NAMALWA (cell line): ENCODE results near the gene NEDD4.
"Not testable (repeated sequence)": the region's sequence is repeated elsewhere in the genome, so short reads cannot be mapped to it uniquely, and the experiment has no call there.

ENCODE experiments used
- DNase-seq: peaks from one replicate; pipeline ENCODE4 v3.0.0-alpha.2; 2015; ENCODE audit warnings: low spot score

The NEDD4 gene

DNA sequence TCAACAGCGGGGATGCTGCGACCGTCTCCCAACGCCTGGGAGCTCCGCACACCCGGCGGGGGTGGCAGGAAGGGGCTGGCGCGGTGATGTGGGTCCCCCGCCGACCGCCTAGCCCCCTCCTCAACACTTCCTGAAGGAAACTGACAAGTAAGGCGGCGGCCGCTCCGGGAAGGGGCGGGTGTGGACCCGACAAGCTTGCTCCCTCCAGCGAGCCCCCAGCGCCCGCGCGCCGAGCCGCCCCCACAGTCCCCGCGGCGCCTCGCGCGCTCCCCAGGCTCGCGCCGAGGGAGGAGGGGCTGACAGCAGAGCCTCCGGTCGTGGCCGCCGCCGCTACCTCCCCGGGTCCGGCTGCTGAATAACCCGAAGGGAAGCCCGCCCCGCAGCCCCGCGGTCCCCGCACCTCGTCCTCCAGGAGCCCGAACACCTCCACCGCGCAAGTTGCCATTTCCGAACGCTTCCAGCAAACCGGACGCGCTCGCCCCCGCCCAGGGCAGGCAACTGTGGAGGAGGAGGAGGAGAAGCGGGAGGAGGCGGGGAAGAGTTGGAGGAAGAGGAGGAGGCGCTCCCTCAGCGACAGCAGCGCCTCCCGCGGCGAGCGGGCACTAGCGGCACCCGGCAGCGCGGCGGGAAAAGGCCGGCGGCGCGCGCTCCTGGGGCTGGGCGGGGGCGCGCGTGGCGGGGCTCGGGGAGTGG lies at the start of gene NEDD4:
Gene NEDD4 (minus strand): TSS at position 502 of the 693 bp plus-strand sequence. CDS start 57 bp downstream, at position 445.
- peak; percentile 63 for DNase-seq

DNA sequence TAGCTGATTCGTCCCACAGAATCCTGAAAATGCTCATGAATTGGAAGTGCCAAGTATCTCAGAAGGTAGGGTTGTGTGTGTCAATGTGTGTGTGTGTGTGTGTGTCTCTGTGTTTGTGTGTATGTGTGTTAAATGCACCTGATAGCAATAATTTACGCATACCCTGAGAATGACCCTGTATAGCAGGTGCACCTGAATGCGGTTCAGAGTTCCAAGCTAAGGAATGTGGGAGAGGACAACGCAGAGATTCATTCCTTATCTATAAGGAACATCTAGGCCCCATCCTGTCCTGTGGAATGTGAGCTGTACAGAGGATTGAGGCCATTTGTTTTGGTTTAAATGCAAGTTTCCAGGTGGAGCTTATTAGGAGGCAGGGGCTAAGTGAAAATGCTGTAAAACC lies 49.1 kb upstream of the NEDD4 start:
- no peak for DNase-seq

DNA sequence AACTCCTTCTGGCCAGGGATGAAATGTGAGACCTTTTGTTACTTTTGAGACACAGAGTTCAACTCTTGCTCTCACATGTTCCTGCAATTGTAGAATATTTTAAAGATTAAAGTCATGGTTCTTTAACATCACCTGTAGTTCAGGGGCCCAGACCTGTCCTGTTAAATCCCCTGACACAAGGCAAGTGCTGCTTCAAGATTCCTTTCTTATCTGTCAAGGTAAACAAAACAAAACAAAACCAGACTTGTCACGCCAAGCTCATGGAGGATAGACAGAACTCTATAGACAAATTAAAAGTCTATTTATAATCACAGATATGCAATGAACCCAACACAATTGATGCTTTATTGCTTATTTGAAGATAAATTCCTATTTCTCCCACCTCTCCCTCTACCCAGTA lies 48.6 kb upstream of the NEDD4 start:
- DNase-seq: no peak

DNA sequence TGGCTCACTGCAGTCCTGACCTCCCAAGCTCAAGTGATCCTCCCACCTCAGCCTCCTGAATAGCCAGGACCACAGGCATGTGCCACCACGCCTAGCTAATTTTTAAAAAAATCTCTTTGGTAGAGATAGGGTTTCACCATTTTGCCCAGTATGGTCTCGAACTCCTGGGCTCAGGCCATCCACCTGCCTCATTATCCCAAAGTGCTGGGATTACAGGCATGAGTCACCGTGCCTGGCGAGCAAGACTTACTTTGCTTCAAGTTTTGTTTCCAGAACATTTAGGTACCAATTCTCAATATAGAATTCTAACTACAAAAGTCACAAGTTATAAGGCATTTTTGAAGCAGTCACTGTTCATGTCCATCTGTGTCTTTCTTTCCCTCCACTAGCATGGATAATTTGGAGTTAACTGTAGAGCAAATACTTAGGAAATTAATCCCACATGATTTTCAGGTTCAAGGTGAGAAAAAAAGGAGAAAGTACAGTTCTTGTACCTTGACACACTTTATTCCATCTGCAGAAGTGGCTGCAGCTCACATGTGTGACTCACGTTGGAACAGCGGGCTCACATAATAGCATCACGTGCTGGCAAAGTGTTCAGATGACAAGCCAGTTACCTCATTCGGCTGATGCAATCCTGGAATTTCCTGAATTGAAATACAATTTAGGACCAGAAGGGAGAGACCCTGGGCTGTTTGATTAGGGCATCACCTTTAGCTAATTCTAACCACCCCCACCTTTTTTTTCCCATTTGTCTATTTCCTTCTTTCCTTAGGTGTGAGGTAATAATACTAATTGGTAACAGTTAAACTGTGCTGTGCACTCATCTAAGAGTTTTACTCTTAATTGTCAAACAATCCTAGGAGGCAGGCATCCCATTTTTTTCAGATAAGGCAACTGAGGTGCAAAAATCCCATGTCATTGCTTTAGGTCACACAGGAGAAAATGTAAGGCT lies 46.9 kb upstream of the NEDD4 start:
- DNase-seq: no peak

DNA sequence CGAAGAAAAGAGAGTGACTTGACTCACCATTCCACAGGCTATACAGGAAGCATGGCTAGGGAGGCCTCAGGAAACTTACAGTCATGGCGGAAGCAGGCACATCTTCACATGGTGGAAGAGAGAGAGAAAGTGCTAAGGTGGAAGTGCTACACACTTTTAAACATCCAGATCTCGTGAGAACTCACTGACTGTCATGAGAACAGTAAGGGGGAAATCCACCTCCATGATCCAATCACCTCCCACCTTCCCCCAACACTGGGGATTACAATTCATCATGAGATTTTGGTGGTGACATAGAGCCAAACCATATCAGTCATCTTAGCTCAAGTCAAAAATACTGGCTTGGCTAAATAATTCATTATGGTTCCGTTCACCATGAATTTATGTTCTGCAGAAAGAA lies 45.3 kb upstream of the NEDD4 start:
- no peak for DNase-seq

DNA sequence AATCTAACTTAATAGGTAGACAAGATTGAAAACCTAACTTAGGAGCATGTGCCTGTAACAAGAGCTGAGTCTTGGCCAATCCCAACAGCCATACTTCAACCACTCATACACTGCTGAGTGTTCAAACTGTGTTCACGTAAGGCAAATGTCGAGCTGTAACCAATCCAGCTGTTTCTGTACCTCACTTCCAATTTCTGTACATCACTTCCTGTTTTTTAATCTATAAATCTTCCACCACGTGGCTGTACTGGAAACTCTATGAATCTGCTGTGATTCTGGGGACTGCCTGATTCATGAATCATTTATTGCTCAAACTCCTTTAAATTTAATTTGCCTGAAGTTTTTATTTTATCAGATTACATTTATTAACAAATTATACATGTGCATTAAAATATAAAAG lies 44.6 kb upstream of the NEDD4 start:
- DNase-seq: peak; percentile 10

DNA sequence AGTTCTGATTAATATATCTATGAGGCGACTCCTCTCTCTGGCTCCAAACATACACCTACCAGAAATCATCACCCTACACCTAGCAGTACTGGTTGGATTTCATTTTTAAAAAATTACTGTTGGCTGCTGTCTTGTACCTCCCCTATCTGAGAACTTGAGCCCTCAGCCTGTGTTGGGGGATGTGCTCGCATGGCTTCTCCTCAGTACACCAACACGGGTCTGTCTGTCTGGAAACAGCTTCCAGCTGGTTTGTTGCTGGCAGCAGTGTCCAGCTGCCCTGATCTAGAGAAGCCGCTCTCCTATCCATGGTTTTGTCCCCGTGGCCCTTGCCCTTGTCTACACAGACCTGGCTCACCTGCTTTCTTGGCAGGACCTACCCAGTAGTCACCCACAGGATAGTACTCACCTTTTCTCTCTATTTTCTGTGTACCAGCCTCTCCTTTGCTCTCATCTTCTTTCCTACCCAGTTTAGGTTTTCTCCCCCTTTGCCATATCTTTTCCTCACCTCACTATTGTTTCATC lies 43.2 kb upstream of the NEDD4 start:
- no peak for DNase-seq

DNA sequence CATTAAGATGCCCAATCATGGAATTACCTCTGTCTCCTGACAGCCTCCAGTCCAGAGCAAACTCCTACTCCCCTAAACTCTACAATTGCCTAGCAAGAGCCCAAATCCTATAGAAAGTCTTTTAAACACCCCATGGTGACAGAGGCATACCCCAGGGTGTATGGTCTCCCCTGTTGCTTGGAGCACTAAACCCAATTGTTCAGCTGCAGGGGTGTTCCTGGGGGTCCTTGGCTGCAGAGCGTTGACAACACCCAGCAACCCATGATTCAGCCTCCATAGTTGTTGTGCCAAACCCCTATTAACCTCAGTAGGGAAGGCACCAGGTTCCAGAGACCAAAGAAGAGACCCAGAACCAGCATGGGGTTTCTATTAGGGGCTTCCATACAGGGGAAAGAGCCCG lies 41.8 kb upstream of the NEDD4 start:
- no peak for DNase-seq

DNA sequence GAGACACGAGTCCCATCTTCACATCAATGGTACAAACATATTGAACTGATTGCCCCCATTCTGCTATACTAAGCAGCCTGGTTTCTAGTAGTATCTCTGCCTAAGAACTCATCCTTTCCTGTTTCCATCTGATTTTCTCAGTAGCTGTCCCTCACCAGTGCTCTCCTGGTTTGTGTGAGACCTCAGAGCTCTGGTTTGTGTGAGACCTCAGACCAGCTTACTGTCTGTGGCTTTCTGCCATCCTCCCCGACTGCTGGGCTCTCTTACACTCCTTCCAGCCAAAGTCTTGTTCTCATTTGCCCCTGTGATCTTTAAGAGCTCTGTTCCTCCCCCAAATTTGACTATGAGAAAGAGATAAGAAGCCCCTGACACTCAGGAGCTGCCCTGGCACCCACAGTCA lies 41.1 kb upstream of the NEDD4 start:
- no peak for DNase-seq

DNA sequence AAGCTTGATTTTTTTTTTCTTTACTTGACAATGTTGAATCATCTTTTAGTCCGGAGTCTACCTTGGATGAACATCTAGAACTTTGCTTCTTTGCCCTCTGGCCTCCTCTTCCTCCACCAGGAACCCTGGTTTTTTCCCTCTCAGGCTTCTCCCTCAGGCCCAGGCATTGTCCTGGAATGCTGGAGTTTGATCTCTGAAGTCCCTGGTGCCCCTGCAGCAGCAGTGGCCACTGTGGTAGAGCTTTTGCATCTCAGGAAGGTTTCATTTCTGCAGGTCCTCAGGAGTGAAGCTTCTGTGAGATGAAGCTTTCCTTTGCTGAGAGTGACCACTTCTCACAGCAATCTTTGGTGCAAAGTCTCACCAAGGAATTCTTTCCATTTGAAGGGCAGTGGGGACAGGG lies 39.0 kb upstream of the NEDD4 start:
- no peak for DNase-seq

DNA sequence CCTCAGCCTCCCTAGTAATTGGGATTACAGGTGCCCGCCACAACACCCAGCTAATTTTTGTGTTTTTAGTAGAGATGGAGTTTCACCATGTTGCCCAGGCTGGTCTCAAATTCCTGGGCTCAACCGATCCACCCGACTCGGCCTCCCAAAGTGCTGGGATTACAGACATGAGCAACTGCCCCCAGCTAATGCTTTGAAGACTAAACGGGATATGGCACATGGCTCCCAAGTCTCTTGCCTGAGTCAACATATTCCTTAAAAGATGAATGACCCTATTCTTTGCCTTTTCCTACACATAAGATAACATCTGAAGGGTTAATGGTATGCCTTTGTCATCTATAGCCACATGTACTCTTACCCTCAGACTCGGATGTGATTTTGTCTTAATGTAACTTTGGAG lies 38.4 kb upstream of the NEDD4 start:
- no peak for DNase-seq

DNA sequence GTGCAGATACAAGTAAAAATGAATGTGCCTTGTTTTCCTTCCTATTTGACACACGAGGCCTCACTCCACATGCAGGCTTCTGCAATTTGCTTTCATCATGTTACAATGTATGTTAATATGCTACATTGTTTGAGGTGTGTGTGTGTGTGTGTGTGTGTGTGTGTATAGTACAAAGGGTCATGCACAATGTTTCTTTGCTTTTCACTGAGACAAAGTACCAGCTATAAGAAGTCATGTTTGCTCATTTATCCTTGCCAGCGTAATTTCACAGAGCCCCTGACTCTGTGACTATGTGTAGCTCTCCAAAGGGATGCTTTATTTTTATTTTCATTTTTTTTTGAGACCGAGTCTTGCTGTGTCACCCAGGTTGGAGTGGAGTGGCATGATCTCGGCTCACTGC lies 38.0 kb upstream of the NEDD4 start:
- DNase-seq: no peak

DNA sequence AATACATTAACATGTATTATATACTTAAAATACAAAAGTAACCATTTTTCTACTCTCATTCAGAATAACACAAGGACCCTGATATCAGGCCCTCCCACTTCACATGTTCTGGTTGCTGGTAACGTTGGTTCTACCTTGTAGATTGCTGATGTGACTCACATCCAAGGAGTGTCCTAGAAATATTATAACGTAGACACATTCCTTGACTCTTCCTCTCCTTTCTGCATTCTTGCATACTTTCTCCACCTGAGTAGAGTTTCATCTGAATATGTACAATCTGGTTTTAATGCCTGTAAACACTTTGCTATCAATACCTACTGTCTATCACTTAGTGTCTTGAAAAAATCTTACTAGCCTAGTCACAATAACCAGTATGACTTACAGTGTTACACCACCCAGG lies 35.0 kb upstream of the NEDD4 start:
- no peak for DNase-seq

DNA sequence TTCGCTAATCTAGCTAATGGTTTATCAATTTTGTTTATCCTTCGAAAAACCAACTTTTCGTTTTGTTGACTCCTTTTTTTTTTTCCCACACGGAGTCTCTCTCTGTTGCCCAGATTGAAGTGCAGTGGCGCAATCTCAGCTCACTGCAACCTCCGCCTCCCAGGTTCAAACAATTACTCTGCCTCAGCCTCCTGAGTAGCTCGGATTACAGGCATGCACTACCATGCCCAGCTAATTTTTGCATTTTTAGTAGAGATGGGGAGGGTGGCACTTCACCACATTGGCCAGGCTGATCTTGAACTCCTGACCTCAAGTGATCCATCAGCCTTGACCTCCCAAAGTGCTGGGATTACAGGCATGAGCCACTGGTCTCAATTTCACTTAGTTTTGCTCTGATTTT lies 29.7 kb upstream of the NEDD4 start:
- not testable (repeated sequence) for DNase-seq

DNA sequence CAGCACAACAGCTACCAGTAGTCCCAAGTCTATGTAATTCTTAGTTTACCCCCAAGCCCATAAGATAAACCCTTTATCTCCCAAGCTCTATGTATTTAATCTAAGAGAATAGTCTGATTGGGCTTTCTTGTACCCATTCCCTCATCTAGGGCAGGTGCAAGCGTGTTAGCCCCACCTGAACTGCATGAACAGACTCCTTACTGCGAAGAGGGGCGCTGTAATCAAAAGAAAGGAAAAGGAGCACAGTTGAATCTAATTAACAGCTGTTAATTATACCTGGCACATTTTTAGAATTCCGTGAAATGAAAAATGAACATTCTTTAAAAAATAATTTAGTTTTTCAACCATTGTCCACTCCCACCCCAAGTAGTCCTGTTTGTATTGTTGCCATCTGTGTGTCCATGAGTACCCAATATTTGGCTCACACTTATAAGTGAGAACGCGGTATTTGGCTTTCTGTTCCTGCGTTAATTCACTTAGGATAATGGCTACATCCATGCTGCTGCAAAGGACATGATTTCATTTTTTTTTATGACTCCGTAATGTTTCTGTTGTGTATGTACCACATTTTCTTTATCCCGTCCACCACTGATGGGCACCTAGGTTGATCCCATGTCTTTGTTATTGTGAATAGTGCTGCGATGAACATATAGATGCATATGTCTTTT lies 26.5 kb upstream of the NEDD4 start:
- no peak for DNase-seq

DNA sequence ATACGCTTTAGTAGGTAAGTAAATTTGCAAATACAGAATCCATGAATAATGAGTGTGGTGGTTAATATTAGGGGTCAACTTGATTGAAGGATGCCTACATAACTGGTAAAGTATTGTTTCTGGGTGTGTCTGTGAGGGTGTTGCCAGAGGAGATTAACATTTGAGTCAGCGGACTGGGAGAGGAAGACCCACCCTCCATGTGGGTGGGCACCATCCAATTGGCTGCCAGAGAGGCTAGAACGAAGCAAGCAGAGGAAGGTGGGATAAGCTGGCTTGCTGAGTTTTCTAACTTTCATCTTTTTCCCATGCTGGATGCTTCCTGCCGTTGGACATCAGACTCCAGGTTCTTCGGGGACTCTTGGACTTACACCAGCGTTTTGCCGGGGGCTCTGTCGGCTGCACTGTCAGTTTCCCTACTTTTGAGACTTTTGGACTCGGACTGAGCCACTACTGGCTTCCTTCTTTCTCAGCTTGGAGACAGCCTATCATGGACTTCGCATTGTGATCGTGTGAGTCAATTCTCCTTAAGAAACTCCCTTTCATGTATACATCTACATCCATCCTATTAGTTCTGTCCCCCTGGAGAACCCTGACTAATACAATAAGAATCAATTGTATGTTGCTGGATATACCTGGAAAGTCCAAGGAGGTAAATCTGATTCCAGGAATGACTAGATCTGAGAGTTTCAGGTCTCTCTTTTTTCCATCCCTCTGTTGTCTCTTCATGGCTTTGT lies 25.8 kb upstream of the NEDD4 start:
- no peak for DNase-seq

DNA sequence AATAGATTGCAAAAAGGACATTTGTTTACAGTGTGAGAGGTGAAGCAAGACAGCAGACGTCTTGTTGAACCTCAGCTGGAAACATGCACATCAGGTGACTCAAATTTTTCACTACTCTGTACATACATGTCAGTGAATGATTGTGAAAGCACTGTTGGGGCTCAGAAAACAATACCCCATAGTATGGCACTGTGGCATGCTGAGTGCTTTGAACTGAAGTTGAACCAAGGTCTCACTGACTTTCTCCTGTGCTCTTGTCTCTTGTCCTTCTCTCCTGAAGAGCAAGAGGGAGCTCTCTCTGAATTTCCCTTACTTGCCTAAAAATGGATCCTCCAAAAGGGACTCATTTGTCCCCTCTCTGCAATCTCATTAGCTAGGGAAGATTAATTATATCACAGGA lies 24.5 kb upstream of the NEDD4 start:
- peak; percentile 8 for DNase-seq

DNA sequence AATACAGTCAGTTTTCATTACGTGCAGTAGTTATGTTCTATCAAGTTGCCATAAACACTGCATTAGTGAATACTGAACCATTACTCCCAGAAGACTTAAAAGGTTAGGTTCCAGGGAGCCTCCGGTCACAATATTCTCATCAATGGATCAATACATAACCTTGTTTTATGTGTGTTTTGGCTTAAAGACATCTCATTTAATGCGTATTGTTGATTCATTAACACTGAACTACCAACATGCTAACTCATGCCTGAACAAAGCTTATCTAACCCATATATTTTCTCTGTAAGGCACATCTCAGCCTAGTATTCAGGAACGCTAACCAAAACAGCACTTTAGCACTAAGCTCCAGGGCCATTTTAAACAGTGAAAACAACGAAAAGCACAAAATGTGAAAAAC lies 24.1 kb upstream of the NEDD4 start:
- DNase-seq: no peak

DNA sequence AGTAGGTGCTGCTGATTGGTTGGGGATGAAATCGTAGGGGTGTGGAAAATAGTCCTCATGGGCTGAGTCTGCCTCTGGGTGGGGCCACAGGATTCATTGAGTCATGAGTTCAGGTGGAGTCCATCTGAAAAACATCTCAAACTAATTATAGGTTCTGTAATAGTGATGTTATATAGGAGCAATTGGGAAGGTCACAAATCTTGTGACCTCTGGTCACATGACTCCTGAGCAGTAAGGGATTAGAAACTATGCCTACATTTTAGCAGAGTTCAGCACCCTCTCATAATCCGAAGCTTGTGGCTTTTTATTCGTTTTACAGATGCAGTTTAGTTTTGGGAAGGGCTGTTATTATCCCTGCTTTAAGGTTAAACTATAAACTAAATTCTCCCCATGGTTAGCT lies 22.9 kb upstream of the NEDD4 start:
- DNase-seq: no peak

DNA sequence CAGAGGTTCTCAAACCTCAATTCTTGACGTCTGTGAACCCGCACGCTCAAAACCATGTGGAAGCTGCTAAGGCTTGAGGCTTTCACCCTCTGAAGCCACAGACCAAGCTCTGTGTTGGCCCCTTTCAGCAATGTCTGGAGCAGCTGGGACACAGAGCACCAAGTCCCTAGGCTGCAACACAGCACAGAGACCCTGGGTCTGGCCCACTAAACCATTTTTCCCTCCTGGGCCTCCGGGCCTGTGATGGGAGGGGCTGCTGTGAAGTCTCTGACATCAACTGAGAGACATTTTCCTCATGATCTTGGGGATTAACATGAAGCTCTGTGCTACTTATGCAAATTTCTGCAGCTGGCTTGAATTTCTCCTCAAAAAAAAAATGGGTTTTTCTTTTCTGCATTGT lies 21.3 kb upstream of the NEDD4 start:
- no peak for DNase-seq

DNA sequence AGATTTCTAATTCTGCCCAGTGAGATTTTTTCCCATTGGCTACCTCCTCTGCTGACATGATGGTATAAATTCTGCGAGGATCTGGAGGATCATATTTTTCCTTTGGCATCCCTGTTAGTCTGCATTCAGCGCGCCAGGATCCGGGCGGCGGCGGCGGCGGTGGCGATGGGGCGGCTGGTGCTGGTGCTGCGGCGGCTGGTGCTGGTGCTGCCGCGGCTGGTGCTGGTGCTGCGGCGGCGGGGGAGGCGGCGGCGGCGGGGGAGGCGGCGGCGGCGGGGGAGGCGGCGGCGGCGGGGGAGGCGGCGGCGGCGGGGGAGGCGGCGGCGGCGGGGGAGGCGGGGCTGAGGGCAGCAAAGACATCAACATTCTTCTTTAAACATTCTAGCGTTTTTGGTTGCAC lies 13.6 kb upstream of the NEDD4 start:
- DNase-seq: not testable (repeated sequence)

DNA sequence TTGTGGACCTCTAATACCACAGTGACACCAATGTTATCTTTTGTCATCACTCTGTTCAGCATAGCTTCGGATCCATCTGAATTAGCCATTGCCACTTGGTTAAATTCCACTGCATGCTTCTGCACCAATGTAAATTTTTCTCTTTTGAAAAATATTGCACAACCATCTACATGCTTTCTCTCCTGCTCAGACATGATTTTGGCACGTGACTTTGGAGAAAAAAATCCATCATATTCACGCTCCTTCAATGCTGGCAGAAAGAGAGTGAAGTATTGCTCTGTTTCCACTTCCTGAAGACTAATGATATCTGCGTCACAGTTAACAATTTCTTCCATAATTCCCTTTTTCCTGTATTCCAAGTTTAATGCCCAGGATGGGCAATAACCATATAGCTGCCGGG lies 13.0 kb upstream of the NEDD4 start:
- DNase-seq: not testable (repeated sequence)
